Activated naive CD8-positive, alpha-beta T cell treated with anti-CD3 and anti-CD28 coated beads, Interleukin-2, amount 50 U/mL, for 16 hours (primary cell): ENCODE data around the gene CCSER2.
"Not testable (repeated sequence)": the region's sequence is repeated elsewhere in the genome, so short reads cannot be mapped to it uniquely, and the experiment has no call there.

ENCODE experiments used
- DNase-seq: peaks from one replicate; pipeline ENCODE4 v3.0.0-alpha.2; 2020; ENCODE audit warnings: low read depth, low spot score

CCSER2 gene

DNA sequence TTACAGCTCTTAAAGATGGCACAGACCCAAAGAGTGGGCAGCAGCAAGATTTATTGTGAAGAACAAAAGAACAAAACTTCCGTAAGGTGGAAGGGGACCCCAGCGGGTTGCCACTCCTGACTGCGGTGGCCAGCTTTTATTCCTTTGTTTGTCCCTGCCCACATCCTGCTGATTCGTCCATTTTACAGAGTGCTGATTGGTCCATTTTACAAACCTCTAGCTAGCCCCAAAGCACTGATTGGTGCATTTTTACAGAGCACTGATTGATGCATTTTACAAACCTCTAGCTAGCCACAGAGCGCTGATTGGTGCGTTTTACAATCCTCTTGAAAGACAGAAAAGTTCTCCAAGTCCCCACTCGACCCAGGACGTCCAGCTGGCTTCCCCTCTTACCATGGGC is 16.8 kb upstream of the CCSER2 start:
- no peak for DNase-seq

DNA sequence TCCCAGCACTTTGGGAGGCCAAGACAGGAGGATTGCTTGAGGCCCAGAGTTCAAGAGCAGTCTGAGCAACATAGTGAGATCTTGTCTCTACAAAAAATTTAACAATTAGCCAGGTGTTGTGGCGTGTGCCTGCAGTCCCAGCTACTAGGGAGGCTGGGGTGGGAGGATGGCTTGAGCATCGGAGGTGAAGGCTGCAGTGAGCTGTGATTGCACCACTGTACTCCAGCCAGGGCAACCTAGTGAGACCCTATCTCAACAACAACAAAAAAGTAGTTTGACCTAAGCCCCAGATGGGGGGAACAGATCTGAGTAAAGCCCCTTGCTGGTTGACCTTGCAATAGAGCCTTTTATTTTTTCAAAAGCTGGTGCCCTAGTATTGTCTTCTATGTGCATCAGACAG is 15.6 kb upstream of the CCSER2 start:
- DNase-seq = no peak

DNA sequence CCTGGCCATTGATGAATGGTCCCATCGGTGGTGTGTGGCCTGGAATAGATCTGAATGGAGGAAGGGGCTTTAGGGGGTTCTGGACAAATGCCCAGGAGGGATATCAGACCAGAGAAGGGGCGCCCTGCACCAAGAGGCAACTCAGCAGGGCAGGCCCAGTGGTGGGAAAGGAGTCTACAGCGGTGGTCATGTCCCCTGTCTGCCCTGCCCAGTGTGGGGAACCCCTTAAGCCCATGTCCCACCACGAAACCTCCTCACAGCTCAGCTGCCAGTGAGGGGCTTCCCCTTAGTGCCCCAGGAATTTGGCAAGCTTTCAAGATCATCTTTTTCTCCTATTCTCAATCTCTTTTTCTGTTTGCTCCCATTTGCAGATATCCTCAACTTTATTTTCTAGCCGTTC is 14.1 kb upstream of the CCSER2 start:
- DNase-seq = no peak

DNA sequence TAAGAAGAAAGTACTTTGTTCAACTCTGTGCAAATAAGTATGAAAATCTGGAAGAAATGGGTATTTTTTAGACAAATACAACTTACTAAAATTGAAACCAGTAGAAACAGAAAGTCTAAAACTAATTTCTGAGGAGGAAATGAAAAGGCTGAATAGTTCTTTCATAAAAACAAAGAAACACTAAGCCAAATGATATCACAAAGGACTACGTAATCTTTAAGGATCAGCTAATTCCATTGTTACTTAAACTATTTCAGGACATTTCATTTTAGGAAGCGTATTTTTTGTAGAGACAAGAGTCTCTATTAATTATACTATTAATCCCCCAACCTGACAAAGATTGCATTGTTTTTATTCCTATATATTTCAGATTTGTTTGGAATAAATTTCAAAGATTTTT is 11.2 kb upstream of the CCSER2 start:
- no peak for DNase-seq

DNA sequence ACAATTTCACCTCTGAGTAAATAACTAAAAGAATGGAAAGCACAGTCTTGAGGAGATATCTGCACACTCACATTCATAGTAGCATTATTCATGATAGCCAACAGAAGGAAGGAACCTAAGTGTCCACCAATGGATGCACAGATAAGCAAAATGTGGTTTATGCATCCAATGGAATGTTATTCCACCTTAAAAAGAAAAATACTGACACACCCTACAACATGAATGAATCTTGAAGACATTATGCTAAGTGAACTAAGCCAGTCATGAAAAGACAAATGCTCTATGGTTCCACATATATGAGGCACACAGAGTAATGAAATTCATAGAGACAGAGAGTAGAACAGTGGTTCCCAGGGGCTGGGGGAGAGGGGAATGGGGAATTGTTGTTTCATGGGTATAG is 6.5 kb upstream of the CCSER2 start:
- no peak for DNase-seq

DNA sequence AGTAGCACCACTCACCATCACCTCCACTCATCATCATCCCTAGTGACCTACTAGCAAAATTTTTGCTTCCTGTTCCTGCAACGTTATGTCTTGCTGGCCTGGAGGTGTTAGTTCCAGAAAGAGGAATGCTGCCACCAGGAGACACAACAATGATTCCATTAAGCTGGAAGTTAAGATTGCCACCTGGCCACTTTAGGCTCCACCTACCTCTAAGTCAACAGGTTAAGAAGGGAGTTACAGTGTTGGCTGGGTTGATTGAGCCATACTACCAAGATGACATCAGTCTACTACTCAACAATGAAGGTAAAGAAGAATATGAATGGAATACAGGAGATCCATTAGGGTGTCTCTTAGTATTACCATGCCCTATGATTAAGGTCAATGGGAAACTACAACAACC is 4.8 kb upstream of the CCSER2 start:
- not testable (repeated sequence) for DNase-seq

DNA sequence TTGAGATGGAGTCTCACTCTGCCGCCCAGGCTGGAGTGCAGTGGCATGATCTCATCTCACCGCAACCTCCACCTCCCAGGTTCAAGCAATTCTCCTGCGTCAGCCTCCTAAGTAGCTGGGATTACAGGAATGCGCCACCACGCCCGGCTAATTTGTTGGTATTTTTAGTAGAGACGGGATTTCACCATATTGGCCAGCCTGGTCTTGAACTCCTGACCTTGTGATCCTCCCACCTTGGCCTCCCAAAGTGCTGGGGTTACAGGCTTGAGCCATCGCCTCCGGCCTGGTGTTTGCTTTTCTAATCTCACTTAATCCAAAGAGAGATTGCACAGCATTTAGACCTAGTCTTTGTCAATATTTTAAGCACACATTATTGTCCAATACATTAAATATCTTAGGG is 1.4 kb upstream of the CCSER2 start:
- not testable (repeated sequence) for DNase-seq

DNA sequence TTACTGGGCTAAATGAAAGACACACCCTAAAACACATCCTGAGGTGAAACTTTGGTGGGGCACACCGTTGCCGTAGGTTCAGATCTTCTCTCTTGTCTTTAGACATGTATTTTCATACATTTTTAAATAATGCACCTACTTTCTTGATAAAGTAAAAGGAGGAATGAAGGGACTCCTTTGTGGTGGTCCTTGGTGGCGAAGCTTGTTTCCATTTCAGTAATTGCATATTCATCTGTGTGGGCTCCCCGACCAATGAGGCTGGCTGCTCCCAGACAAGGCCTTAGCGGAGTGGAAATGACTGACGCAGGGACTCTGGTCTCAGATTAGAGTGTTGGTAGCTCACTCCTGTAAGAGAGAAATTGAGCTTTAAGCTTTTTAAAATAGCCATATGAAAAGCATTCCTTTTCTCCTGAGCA is 815 bp downstream of the CCSER2 start:
- DNase-seq = no peak

DNA sequence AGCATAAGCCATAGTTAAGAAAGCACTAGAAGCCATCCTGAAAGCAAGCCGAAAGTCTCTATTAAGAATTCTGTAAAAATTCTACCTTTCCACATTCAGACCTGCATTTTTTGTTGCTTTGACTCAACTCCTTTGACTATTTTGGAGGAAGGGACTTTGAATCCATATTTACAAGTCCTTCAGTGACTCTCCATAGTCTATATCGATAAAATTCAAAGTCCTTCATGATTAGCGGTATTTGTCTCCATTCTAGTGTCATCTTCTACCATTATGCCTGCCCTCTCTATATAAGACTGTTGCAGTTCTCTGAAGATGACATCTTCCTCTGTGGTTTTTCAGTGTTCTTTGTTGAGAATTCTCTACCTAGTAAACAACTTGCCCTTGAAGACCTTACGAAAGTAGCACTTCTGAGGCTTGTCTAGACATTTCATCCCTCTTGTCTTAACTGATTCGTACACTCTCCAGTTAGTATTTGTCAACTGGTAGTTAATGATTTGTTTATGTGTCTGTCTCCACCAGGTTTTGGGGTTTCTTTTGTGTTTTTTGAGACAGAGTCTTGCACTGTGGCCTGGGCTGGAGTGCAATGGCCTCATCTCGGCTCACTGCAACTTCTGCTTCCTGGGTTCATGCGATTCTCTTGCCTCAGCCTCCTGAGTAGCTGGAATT is 1.7 kb downstream of the CCSER2 start:
- no peak for DNase-seq

DNA sequence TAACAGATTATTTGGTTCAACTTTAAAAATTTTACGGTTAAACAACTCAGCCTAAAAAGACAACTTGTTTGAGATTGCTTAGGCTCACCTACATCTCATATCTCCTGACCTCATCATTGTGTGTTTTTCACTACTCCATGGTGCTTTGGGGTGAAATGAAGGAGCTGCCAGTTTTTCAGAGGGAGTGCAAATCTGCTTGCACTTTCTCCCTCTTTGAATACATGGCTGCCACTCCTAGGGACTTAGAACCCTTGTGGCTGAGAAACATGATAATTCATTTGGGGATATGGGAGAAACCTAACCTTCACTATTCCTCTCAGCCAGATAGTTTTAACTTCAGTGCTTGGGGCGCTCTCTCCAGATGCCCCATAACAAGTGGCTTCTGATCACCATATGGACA is 2.7 kb downstream of the CCSER2 start:
- DNase-seq = no peak

DNA sequence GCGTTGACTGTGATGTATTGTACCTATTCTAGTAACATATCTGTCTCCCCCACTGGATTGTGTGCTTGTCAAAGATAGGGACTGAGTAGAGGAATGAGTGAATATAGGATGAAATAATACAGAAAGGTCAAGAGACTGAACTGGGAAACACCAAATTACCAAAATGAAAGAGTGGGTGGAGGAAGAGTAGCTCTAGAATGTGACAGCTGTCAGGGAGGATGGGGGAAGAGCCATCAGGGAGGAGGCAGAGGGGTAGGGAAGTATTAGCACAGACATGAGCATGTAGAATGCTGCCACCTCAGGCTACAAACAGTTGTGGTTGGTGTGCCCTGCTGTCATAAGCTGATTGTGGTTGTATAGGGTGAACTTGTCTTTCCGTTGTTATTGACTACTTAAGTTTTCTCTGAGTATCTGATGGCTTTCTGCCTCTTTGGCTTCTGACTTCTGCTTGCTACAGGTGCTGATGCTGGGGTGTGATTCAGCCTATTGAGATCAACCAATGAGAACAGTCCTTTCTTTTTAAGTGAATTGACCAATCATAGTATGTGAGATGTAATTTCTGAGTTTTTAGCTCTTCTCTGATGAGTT is 5.6 kb downstream of the CCSER2 start:
- DNase-seq = no peak

DNA sequence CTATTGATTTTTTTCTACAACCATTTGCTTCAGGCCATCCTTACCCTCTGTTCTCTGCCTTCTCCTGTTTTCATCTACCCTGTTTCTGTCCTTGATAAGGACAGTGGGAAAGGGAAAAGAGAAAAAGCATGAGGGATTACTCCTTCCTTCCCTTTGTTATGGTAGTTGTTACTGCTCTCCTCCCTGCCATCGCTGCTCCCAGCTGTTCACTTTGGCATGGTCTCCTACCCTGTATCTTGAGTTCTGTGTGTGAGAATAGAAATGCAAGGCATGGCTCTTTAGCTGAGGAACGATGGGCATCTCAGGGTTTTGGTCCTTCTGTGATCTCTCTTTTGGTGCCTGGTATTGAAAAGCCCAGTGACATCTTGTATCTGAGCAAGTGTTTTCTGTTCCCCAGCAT is 6.4 kb downstream of the CCSER2 start:
- DNase-seq = no peak

DNA sequence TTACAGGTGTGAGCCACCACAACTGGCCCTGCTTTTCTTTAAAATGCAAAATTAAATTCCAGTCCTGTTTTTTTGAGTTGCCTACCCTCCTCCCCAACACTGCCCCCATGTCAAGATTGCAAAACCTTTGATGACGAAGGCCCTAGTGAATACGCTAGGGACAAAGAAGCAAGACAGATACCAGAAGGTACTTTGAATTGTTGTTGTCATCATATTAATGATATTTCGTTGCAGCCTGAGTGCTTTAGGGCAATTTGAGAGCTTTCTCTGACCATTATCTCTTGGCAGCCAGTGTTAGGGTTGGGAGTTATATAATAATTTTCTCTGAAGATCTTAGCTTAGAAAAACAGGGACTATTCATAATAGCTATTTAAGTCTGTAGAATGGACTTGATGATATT is 7.1 kb downstream of the CCSER2 start:
- no peak for DNase-seq

DNA sequence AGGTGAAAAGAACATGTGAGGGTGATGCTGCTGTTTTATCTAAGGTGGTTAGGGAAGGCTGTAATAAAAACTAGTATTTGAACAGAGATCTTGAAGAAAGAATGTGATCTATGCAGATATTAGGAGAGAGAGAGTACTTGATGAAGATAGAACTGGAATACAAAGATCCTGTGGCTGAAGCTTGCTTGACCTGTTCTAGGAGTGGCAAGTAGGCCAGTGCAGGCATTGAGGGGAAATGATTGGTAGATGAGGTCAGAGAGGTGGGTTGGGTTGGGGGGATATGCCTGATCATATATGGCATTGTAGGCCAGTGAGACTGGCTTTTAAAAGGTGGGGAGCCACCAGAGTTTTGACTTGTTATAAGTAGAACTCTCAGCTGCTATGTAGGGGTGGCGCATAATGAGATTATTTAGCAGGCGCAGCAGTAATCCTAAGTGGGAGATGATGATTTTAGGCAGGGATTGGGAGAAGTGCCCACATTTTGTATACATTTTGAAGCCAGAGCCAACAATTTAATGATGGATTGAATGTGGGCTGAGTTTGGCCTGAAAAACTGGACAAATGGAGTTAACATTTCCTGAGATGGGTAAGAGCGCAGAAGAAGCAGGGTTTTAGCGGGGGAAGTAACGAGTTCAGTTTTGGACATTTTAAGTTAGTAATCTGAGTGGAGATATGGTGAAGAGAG is 8.2 kb downstream of the CCSER2 start:
- DNase-seq = no peak

DNA sequence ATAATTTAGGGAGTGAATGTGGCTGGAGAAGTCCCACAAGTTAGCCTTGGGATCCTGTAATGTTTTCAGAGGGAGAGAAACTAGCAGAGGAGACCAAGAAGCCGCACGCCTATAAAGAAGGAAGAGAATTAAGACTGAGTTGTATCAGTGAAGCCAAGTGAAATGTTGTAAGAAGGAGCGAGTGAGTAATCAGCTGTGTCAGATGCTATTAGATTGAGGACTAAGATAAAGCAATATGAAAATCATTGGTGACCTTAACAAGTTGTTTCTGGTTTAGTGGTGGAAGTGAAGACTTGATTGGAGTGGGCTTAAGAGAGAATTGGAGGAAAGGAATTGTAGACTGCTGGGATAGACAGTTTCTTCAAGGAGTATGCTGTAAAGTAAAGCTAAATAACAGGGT is 8.8 kb downstream of the CCSER2 start:
- DNase-seq = no peak

DNA sequence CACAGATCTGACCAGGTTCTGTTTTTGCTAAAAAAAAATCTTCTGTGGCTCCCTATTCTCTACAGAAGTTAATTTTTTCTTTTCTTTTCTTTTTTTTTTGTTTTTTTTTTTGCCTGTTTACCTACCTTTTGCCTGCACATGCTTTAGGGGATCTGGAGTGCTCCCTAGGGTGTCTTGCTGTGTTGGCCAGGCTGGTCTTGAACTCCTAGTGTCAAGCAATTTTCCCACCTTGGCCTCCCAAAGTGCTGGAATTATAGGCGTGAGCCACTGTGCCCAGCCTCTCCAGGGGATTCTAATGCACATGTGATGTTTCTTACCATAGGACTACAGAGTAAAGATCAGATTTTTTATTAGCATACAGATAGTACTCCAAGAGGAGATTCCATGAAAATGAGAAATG is 10.6 kb downstream of the CCSER2 start:
- no peak for DNase-seq

DNA sequence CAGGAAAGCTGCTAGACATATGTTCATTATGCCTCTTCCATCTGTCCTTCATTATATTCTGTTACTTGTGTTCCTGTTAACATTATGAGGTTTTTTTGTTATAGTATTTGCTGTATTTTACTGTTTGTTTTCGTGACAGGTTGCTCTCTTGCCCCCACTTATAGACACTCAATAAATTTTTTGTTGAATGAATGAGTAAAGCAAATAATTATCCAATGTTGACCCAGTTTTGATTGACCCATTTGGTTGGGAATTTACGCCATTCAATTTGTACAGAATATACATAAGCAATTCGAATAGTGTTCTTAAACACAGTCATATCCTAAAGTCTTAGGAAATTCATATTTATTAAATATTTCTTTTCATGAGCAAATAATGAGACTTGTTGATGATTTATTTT is 11.8 kb downstream of the CCSER2 start:
- DNase-seq = no peak

DNA sequence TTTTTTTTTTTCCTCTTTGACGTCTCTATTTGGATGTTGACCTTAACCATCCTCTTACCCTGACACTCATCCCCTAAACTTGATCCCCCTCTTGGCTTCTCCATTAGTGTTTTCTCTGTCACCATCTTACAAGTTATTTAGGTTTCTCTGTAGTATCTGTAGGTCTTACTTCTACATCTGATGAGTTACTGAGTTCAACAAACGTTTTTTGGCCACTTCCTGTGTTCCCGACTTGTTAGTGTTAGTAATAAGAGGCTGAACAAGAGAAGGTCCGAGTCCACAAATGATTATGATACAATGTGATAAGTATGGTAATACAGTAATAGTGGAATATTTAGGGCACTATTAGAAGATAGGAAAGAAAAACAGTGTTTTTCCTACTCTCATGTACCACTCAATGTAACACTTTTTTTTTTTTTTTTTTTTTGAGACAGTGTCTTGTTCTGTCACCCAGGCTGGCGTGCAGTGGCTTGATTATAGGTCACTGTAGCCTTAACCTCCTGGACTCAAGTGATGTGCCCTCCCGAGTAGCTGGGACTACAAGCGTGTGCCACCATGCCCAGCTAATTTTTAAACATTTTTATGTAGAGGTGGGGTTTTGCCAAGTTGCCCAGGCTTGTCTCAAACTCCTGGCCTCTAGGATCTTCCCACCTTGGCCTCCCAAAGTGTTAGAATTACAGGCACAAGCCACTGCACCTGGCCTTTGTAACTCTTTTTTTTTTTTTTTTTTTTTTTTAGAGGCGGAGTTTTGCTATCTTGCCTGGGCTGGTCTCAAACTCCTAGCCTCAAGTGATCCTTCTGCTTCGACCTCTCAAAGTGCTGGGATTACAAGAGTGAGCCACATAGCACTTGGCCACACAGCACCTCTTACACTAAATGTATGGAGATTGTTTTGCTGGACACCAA is 12.5 kb downstream of the CCSER2 start:
- DNase-seq = no peak

DNA sequence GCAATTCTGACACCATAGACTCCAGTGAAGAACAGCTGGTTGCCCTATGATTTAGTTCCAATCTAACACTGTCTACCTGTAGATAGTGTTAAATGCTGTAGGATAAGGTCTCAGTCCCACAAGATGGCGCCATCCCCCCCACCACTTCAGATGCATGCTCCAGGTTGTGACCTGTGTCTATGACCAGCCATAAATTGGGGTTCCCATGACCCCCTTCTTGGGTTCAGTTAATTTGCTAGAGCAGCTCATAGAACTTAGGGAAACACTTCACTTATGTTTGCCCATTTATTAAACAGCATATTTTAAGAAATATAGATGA is 13.1 kb downstream of the CCSER2 start:
- DNase-seq = no peak

DNA sequence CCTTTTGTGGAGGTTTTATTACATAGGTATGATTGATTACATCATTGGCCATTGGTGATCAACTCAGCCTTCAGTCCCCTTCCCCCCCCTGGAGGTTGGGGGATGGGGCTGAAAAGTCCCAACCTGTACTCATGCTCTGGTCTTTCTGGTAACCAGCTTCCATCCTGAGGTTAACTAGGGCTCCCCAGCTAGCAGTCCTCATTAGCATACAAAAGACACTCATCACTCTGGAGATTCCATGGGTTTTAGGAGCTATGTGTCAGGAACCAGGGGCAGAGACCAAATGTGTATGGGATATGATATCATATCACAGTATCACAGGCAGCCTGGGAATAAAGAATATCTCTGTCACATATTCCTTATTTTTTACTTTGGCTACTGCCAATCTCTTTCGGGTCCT is 13.6 kb downstream of the CCSER2 start:
- no peak for DNase-seq

DNA sequence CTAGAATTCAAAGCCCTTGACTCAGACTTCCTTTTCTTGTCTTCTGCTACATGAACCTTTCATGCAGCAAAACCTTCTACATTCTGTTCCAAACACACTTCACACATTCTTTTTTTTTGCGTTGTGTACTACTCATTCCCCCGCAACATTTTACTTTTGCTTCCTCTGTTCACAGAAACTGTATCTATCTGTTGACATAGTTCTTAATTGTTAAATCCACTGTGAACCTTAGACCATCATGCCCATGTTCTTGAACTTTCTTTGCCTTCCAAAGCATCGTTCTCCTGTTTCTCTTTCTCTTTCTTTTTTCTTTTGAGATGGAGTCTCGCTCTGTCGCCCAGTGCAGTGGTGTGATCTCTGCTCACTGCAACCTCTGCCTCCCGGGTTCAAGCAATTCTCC is 14.2 kb downstream of the CCSER2 start:
- DNase-seq = no peak

DNA sequence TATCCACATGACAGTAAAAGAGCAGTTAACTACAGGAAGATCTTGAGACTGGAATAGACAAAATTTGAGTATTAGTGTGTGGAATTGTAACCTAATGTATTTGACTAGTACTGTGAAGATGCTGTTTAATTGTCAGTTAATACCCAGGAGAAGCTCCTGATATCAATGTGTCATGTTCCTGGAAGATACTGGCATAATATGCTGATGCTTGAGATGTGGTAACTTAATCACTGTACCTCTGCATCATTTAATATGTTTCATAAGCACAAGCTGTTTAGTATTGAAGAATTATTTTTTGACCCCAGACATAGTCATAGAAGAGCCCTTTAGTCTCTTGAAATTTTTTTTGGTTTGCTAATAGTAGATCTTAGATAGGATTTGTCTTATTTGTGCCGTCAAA is 15.4 kb downstream of the CCSER2 start:
- no peak for DNase-seq

DNA sequence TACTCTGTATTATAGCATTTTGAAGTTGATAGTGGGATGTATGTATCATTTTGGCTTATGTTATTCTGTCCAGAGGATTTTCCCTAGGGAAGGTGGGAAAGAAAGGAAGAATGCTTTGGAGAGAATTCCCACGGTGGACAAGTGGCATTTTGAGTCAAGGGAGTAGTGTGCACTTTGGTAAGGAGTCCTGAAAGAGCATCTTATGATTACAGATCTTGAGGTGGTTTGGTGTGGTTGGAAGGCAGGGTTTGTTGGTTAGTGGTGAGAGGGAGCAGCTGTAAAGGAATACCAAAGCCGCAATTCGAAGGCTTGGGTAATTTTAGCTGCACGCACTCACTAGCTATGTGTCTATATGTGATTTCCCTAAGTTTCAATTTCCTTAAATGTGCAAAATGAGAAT is 16.1 kb downstream of the CCSER2 start:
- no peak for DNase-seq
